Right ventricle myocardium superior (tissue), 1 donor: ENCODE data around the gene MMP15. TPM values are rescaled to one million over a fixed set of nuclear protein-coding genes. Genes with fewer than 3 reads are reported as not detected.

ENCODE experiments used
- ATAC-seq: fragments of 200-7000 bp; cut with Tn5 transposase; one replicate; pipeline ENCODE4 v1.9.1; 2020; ENCODE audit warnings: mild to moderate bottlenecking; ENCODE audit not compliant: poor library complexity
- DNase-seq: peaks from one replicate; pipeline ENCODE4 v3.0.0-alpha.2; 2020
- intact Hi-C: fragments of 100-400 bp; cut with DNase I; formaldehyde crosslinking; loops from one replicate; pipeline ENCODE4 v1.11.2; 2022
- total RNA-seq: library from RNA; stranded (reverse); fragmentation: NEBNext Ultra II Directional; extraction: Animal tissue kit (Norgen Biotek cat#: 25700); gene quantifications from one replicate; pipeline ENCODE4 v1.2.1, GENCODE V29; 2021
- donor health status: DM: no; HTN: yes; CAD: no; lungs with severe emphysema.

MMP15 gene
- total RNA-seq, 1 donor from 2014 or later = 55.2 TPM

DNA sequence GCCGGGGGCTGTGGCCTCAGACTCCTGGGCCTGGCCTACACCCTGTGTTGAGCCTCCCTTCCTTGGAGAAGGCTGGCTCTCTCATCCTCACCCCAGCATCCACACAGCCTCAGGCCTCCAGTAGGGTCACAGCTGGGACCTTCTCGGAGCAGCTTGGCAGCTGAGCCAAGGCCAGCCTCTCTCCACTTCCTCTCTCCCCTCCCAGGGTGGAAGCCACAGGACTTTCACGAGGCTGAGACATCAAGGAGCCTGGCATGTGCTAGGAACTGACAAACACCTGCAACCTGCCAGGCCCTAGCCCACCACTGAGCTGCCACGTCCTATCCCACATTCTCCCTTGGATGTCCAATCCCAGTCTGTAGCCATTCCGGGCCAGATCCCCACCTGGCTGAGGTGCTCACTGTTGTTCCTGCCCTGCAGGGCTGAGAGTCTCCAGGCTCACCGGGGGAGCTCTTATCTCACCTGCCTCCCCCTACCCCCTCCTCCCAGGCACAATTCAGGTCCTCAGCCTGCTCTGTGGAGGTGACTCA lies 3.1 kb downstream of the MMP15 start:
- no peak for ATAC-seq
- no peak for DNase-seq
- intact Hi-C loops = no loop called here

DNA sequence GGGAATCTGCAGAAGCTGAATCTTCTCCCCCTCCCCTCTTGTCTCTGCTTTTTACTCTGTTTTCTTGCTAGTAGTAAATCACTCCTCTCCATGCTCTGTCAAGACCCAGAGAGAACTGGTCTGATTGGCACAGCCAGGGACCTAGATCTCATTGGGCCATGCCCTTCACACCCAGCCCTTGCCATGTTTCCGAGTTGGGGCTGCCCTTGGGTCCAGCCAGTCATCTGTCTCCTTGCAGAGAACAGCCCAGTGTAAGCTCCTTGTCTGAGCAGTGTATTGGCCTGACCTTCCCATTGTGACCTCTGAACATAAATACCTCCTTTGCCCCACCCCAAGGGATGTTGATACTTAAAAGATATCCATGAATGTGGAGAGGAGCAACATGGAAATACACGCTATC lies 3.9 kb downstream of the MMP15 start:
- DNase-seq = no peak
- intact Hi-C loops = no loop called here
- no peak for ATAC-seq

DNA sequence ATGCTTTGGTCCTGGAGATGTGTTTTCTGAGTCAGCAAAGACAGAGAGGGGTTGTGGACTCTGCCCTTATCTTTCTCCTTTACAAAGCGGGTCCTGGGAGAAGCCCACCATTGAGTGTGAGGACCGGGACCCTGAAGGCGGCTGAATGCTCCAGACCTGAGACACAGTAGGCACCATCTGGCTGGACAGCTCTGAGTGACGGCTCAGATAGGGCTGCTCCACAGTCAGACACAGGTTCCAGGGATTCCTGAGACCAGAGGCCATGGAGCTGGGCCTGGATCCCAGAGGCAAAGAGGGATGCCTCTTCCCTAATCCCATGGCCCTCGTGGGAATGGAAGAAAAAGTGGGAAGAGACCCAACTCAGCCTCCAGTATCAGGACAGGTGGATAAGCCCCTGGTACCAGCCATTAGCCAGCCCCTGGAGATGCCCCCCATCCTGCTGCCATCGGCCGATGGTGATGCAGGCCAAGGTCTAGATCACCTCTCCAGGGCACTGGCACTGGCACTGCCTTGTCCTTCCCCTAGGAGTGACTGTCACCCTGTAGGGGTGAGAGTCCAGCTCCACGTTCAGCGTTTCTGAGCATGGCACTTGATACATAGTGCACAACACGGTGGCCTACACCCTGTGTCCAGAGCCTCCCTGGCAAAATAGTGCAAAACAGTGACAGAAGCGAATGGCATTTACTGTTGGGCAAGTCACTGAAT lies 4.7 kb downstream of the MMP15 start:
- ATAC-seq (no peak), DNase-seq (no peak)

DNA sequence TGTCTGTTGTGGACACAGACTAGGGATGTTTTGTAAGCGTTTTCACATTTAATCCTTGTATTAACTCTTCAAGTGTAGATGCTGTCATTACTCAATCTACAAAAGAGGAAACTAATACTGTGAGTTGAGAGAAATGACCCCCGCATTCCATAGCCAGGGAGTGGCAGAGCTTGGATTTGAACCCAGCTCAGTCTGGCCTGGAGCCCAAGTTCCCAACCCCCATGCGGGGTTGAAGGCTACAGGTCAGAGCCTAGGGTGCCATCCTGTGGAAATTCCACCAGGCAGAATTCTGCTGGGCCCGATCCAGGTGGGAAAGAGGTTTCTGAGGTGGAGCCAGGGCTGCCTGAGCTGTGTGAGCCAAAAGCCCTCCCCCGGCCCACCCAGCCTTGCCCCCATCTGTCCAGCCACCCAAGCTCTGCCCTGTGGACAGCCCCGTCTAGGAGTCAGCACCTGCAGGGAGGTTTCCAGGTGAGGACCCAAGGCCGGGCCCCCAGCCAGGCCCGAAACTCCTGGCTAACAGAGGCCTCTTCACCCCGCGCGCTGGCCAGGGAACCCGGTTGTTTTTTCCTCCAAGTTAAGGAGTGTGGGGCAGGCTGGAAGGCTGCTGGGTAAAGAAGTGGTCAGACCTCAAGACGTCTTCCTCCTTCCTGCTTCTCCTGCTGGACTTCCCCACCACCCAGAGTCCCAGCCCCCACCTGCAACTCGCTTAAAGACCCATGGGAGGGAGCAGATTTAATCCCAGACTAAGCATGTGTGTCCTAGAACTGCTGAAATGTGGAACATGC lies 5.7 kb downstream of the MMP15 start:
- intact Hi-C loops = no loop called here
- no peak for DNase-seq

More for the DNA sequence above, 4.7 kb downstream of the MMP15 start:
- intact Hi-C loops = no loop called here

DNA sequence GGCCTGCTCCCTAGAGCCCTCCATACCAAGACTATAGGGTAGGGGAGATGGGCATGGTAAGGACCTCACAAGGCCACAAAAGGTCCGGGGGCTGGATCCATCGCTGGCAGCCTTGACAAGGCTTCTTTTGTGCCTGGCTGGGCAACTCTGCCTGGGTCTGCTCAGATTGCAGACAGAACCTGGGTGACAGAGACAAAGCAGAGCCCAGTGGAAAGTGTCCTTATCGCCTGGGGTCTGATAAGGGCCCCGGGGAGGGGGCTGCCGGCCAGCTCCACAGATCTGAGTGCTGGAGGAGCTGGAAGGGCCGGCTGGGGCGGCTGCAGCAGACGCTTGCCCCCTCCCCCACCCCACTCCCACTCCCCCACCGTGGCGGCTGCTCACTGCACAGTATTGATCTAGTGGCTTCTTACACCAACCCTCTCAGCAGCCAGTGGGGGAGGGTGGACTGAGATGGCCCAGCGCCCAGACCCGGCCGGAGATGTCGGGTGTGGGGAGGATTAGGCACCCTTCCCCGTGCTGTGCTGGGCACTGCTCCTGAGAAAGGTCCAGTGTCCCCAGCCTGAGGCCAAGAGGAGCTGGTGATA lies 7.2 kb downstream of the MMP15 start:
- DNase-seq (peak; percentile 83), ATAC-seq (peak; percentile 78)
- intact Hi-C loops = no loop called here

More for the DNA sequence above, 5.7 kb downstream of the MMP15 start:
- no peak for ATAC-seq

GRCh38 chr16:58034128-58034685 lies 8.7 kb downstream of the MMP15 start:
- ATAC-seq (peak; percentile 2), DNase-seq (peak; percentile 38)
- intact Hi-C loops = no loop called here

GRCh38 chr16:58034774-58035173 lies 9.2 kb downstream of the MMP15 start:
- DNase-seq (peak; percentile 41), ATAC-seq (peak; percentile 37)
- intact Hi-C loops = no loop called here

- intact Hi-C loops = no loop called here
- DNase-seq = peak; percentile 54
- ATAC-seq = no peak
Observed at GRCh38 chr16:58035356-58036170, 10.0 kb downstream of the MMP15 start.

DNA sequence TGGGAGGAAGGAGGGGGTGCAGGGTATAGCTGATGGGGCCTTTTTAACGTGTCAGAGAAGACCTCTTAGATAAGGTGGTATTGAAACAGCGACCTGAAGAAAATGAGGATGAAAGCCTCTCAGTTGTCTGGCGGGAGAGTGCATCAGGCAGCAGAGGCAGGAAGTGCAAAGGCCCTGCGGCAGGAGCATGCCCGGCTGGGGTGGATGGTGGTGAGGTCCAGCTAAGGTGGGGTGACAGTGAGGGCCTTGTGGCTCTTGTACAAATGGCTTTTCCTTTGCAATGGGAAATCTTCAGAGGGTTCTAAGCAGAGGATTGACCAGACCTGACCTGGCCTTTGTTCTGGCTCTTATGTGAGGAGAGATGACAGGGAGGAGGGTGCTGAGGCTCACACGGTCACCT lies 11.4 kb downstream of the MMP15 start:
- intact Hi-C loops = no loop called here
- DNase-seq = no peak

DNA sequence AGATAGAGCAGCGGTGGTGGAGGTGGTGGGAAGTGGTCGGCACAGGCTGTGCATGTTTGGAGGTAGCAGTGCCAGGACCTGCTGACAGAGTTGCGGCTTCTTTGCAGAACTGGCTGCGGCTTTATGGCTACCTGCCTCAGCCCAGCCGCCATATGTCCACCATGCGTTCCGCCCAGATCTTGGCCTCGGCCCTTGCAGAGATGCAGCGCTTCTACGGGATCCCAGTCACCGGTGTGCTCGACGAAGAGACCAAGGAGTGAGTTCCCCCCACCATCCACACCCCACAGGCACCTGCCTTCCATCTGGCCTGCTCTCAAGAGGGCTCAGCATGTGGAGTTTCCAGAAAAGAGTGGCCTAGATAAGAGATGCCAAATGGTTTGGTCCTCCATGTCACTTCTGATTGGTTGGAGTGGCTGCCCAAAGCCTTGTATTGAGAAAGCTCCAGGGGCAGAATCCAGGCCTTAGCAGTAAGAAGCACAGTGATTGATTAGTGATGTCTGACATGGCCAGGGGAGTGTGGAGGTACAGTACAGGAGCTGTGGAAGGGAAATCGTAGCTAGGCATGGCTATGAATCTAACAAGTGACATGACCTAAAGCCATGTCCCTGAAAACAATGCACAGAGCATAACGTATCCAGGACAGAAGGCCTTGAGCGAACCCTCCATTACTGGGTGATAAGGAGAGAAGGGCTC lies 12.0 kb downstream of the MMP15 start:
- intact Hi-C loops = no loop called here
- peak; percentile 29 for DNase-seq
- ATAC-seq = no peak

More for the DNA sequence above, 11.4 kb downstream of the MMP15 start:
- ATAC-seq = no peak

GRCh38 chr16:58038219-58038641 lies 12.7 kb downstream of the MMP15 start:
- DNase-seq (peak; percentile 37), ATAC-seq (no peak)
- intact Hi-C loops = no loop called here

DNA sequence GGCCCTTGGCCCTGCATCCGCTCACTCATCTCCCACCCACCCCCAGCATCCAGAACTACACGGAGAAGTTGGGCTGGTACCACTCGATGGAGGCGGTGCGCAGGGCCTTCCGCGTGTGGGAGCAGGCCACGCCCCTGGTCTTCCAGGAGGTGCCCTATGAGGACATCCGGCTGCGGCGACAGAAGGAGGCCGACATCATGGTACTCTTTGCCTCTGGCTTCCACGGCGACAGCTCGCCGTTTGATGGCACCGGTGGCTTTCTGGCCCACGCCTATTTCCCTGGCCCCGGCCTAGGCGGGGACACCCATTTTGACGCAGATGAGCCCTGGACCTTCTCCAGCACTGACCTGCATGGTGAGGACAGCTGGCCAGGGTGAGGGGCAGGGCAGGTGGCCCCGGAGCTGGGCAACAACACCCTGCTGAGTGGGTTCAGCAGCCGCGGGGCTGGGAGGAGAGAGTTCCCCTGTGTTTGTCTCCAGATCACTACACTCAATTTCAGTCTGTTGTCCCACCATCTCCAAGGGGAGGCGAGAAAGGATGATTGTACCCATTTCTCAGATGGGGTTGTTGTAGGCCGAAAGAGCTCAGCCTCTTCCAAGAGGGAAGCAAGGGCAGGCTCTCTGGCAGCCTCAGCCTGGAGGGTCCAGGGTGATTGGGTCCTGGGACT lies 14.4 kb downstream of the MMP15 start:
- ATAC-seq (no peak), DNase-seq (peak; percentile 42)
- intact Hi-C loops = no loop called here

DNA sequence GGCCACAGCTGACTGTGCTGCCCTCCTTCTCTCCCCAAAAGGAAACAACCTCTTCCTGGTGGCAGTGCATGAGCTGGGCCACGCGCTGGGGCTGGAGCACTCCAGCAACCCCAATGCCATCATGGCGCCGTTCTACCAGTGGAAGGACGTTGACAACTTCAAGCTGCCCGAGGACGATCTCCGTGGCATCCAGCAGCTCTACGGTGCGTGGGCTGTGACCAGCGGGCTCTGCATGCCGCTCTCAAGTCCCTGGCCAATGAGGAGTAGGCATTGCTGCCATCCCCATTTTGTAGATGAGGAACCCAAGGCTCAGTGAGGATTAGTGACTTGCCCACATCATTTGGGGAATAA lies 14.9 kb downstream of the MMP15 start:
- intact Hi-C loops = no loop called here
- ATAC-seq (no peak), DNase-seq (no peak)

GRCh38 chr16:58040945-58041627 lies 15.5 kb downstream of the MMP15 start:
- no peak for ATAC-seq
- intact Hi-C loops = no loop called here
- DNase-seq = no peak

GRCh38 chr16:58041628-58041955 lies 16.0 kb downstream of the MMP15 start:
- ATAC-seq (no peak), DNase-seq (no peak)
- intact Hi-C loops = no loop called here

GRCh38 chr16:58042001-58042885 lies 16.7 kb downstream of the MMP15 start:
- intact Hi-C loops = no loop called here
- DNase-seq (no peak), ATAC-seq (no peak)
